Transverse colon (tissue), 4 donors: ENCODE data around the gene CGB5.

ENCODE experiments used
- POLR2AphosphoS5 ChIP-seq, 3 donors: sonication (generic); formaldehyde crosslinking; IDR thresholded peaks; one replicate each; pipeline ENCODE4 v1.6.1; 2016; ENCODE audit warnings: antibody characterized with exemption in 3 of 3
- TF ChIP-seq, protein P1 (sequence below), 5 experiments: fragments of 200-600 bp in 3 of 5; fragments of 450-650 bp in 2 of 5; sonication (generic) in 3 of 5; IDR thresholded peaks; 1 replicate in 2 of 5; 2 replicates in 3 of 5; pipeline ENCODE4 v1.5.1; 2016 to 2017; ENCODE audit warnings: antibody characterized with exemption in 5 of 5, inconsistent platforms in 3 of 5, mild to moderate bottlenecking in 2 of 5, moderate library complexity in 1 of 5

DNA sequence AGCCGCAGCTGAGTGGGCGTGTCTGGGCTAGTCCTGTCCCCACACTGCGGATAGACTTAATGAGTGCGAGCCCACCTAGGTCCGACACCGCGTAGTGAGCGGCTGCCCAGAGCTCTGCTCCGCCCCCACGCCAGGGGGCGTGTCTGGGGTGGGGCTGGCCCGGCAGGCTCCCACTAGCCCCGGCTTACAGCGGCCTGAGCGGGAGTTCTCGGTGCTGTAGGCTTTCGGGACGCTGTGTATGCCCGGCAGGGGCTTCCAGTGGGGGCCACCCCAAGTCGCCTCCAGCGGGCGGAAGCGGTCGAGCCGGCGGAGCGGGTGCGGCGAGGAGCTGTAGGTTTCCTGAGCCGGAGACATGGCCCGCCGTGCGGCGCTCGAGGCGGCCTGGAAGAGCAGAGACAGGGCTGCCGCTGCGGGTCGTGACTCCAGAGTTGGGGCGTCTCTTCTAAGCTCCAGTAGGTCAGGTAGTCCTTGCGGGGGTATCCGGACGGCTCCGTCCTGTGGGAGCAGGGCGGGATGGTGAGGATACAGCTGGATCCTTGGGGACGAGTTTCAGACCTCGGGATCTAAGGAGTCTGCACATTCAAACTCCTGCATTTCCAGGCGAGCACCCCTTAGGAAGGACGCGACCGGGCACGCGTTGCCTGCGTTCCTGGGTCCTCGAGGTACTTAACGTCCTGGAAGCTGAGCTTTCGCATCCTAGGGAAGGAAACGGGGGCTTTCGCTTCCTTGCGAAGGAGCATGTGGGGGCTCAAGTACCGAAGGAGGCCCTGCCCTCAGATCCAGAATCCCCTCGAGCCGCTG, 12.7 kb downstream of the CGB5 start:
- TF ChIP-seq, protein P1, sequence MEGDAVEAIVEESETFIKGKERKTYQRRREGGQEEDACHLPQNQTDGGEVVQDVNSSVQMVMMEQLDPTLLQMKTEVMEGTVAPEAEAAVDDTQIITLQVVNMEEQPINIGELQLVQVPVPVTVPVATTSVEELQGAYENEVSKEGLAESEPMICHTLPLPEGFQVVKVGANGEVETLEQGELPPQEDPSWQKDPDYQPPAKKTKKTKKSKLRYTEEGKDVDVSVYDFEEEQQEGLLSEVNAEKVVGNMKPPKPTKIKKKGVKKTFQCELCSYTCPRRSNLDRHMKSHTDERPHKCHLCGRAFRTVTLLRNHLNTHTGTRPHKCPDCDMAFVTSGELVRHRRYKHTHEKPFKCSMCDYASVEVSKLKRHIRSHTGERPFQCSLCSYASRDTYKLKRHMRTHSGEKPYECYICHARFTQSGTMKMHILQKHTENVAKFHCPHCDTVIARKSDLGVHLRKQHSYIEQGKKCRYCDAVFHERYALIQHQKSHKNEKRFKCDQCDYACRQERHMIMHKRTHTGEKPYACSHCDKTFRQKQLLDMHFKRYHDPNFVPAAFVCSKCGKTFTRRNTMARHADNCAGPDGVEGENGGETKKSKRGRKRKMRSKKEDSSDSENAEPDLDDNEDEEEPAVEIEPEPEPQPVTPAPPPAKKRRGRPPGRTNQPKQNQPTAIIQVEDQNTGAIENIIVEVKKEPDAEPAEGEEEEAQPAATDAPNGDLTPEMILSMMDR (IDR thresholded peaks at IDR 0.05): peak in 4 of 5 experiments; percentile 14 to 40 (median 24)
- no peak for TF ChIP-seq POLR2AphosphoS5 (IDR thresholded peaks at IDR 0.05)
